IPS-20b (cell line): ENCODE measurements around the gene DYSF.

Experiments used
- H3K27ac ChIP-seq: one replicate; pipeline ENCODE4 v1.5.1; 2013; ENCODE audit warnings: low read length
- H3K27me3 ChIP-seq: 2 replicates; pipeline ENCODE4 v1.6.1; 2013; ENCODE audit warnings: mild to moderate bottlenecking, low read length, inconsistent platforms; ENCODE audit not compliant: insufficient read depth
- H3K36me3 ChIP-seq: 2 replicates; pipeline ENCODE4 v1.6.1; 2013; ENCODE audit warnings: low read depth, mild to moderate bottlenecking, inconsistent platforms, low read length, moderate library complexity; ENCODE audit not compliant: insufficient read depth
- H3K4me1 ChIP-seq: 2 replicates; pipeline ENCODE4 v1.6.1; 2013; ENCODE audit warnings: mild to moderate bottlenecking, control low read depth, inconsistent platforms, low read length, moderate library complexity; ENCODE audit not compliant: insufficient read depth
- H3K4me3 ChIP-seq: 2 replicates; pipeline ENCODE4 v1.5.1; 2013; ENCODE audit warnings: mild to moderate bottlenecking, low read length, inconsistent platforms
- H3K9ac ChIP-seq: 2 replicates; pipeline ENCODE4 v1.6.1; 2013; ENCODE audit warnings: low read depth, mild to moderate bottlenecking, inconsistent platforms, low read length, moderate library complexity
- H3K9me3 ChIP-seq: 2 replicates; pipeline ENCODE4 v1.6.1; 2013; ENCODE audit warnings: mild to moderate bottlenecking, low read depth, low read length, inconsistent platforms; ENCODE audit not compliant: insufficient read depth

The DYSF gene

DNA sequence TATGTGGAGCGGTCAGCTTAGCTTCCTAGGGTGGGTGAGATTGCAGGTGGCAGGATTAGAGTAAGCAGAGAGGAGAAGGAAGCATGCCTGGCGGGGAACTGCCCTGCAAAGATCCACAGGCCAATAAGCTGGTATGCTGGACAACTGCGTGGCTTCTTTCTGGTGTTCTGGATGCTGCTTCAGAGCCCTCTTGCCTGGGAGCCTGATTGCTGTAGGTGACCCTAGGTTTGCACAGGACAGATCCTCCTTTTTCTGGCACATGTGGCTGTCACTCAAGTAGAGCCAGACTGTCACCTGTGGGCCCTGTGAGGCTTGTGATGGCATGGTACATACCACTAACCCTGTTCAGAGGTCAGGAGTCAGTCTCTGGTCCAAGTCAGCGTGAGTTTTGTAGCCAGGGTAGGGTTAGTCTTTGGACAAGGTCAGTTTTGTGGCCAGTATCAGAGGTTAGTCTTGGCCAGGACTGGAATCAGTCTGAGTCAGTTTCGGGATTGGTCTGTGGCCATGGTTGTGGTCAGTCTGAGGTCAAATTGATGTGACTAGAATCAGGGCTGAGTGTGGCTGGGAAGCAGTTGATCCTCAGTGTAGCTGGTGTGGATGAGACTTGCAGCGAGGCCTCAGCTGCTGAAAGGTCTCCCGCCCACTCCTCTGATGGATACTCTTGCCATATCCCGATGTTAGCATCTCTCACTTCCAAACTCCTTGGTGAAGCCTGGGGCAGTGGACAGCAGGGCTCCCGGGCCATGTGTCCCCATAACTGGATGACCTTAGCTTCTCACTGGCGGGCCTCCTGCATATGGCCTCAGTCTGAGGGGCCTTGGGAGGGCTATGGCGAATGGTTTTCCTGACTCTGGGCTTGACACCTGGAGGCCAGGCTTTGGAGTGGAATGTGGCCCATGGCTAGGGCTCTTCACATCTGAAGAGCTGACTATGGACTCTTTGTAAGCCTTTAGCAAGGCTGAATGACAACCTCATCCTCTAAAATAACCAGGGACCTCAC lies 260.5 kb downstream of the DYSF start:
- Histone ChIP-seq H3K9me3 (no peaks in the 10 kb centered on the region), H3K4me3 (no peak overlapping the region), H3K27me3 (no peaks in the 10 kb centered on the region), H3K4me1 (no peaks in the 10 kb centered on the region), H3K9ac (no peak overlapping the region), H3K36me3 (no peaks in the 10 kb centered on the region), H3K27ac (no peak overlapping the region)

DNA sequence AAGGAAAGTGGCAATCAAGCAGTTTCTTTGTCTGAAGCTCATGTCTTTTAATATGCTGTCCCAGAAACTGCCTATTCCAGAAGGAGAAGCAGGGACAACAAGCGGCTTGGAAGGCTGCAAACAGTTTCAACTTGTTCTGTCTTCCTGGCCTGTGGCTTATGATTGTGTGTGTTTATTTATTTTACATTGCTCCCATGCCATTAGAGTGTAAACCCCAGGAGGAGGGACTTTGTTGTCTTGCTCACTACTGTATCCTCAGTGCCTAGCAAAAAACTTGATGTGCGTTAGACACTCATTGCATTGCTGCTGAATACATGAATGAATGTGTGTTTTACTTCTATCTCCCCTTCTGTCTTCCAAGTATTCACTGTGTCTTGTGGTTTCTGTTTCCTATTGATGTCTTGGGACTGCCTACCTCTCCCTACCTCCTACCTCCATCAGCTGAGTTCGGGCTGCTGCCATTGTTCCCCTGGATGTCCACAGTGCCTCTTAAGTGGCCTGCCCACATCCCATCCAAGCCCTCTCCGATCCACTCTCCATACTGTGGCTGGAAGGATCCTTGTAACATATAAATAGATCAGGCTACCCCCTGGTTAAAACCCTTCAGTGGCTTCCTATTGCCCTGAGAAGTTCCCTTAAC lies 261.4 kb downstream of the DYSF start:
- no peaks in the 10 kb centered on the region for H3K9me3 ChIP-seq
- no peaks in the 10 kb centered on the region for H3K27me3 ChIP-seq
- H3K4me1 ChIP-seq = no peaks in the 10 kb centered on the region
- no peak overlapping the region for H3K4me3 ChIP-seq
- H3K36me3 ChIP-seq = no peaks in the 10 kb centered on the region
- H3K9ac ChIP-seq = no peak overlapping the region
- no peak overlapping the region for H3K27ac ChIP-seq

DNA sequence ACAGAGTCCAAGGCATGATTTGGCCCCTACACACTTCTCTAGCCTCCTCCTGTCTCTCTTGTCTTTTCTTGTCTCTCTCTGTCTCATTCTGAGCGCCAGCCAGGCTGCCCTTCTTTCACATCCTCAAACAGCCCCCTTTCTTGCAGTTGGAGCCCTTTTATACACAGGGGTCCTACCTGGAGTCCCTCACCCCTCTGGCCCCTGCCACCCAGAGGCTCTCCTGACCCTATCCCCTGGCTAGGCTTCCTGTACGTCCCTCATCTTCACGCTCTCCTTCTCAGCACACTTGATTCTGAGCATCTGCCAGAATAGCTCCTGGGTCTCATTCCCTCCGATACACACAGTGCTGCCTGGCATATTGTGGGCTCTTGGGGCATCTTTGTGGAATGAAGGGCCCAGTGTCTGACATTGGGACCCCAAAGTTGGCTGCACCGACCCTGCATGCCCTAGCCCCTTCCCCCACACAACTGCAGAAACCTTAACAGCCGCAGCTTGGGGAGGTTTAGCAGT lies 261.9 kb downstream of the DYSF start:
- no peaks in the 10 kb centered on the region for H3K4me1 ChIP-seq
- no peak overlapping the region for H3K4me3 ChIP-seq
- H3K36me3 ChIP-seq = no peaks in the 10 kb centered on the region
- no peak overlapping the region for H3K9ac ChIP-seq
- no peak overlapping the region for H3K27ac ChIP-seq
- H3K27me3 ChIP-seq = no peaks in the 10 kb centered on the region
- H3K9me3 ChIP-seq = no peaks in the 10 kb centered on the region

DNA sequence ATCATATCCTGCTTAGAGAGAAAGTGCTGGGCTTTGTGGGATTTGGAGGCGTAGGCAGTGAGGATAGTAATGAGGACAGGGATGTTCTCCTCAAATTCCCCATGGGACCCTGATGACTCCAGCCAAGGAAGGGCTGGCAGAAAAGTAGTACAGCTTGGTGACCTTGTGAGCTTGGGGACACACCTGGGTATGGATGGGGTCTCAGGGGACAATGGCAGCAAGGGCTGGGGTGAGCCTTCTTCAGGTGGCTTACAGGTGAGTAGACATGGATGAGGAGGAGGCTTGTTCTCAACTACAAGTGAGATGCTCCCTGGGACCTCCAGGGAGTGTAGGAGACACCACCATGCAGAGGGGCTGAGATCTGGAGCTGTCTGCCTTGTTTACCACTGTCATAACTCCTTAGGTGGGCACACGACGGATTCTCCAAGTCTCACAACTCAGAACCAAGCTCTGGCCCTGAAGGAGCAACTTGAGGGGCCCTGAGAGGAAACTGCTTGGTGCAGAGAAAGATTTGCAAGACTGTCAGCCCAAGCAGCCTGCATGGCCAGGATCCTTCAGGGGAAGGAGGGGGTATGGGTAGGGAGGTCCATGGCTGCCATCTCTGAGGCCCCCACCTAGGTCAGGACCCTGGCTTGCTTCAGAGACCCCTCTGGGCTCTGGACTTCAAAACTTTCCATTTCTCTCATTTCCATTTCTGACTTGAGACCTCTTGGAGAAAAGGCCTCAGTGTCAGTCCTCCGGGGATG lies 262.8 kb downstream of the DYSF start:
- Histone ChIP-seq H3K9me3 (no peaks in the 10 kb centered on the region), H3K4me3 (no peak overlapping the region), H3K9ac (no peak overlapping the region), H3K27me3 (no peaks in the 10 kb centered on the region), H3K27ac (no peak overlapping the region), H3K4me1 (no peaks in the 10 kb centered on the region), H3K36me3 (no peaks in the 10 kb centered on the region)

DNA sequence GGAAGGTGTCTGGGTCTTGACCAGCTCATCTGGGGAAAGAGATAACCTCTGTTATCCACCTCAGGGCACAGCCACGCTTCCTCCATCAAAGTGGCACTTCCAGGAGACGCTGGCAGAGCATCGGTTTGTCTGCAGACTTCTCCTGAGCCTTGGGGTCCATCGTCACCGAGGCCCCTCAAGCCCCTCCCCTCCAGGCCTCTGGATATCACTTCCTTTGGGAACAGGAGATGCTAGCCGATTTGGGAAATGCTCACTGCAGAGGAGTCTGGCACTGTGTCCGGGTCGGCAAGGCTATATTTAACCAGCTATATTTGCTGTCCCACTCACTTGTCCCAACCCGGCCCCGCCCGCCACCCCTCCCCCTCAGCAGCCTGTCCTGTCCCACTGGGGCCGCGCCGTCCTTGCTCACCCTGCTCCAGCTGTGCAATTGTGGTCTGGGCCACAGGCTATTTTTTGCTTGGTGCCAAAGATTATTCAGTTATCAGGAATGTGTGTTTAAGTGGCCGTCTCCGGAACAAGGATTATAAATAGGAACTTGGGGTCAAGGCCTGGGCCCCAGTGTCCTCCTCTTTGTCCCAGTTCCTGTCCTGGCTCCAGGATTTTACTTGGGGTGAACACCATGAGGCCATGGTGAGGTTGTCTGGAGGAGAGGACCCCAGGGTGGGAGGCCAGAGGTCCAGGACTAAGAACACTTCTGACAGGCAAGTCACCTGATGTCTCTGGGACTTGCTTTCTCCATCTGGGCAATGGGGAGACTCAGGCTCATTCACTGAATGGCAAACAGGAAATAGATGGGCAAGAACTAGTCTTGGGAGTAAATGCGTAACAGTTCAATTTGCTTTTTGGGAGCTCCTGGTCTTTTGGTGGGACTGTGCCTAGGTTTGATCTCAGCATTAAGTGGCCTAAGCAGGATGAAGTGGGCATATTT lies 263.6 kb downstream of the DYSF start:
- no peak overlapping the region for H3K4me3 ChIP-seq
- no peaks in the 10 kb centered on the region for H3K9me3 ChIP-seq
- no peak overlapping the region for H3K27ac ChIP-seq
- no peak overlapping the region for H3K9ac ChIP-seq
- H3K27me3 ChIP-seq = no peaks in the 10 kb centered on the region
- H3K4me1 ChIP-seq = no peaks in the 10 kb centered on the region
- H3K36me3 ChIP-seq = no peaks in the 10 kb centered on the region

DNA sequence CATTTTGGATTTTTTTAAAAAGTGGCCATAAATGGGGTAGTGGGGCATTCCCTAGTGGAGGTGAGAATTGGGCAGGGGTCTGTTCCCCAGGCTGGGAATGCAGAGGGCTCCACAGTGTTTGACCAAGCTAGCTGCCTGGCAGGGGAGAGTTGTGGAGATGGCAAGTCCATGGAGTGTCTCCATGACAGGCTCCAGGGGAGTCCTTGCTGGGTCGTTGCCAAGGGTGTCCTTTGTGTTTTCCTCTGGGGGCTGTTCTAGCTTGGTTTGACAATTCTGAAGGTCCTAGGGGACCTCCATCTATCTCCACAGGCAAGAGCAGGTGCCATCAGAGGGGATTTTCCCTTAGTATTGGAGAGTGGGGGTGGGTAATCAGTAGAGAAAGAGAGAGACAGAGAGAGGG lies 265.3 kb downstream of the DYSF start:
- no peaks in the 10 kb centered on the region for H3K4me1 ChIP-seq
- H3K4me3 ChIP-seq = no peak overlapping the region
- no peaks in the 10 kb centered on the region for H3K27me3 ChIP-seq
- H3K9me3 ChIP-seq = no peaks in the 10 kb centered on the region; the same call in 1 of the 2 replicates
- no peaks in the 10 kb centered on the region for H3K36me3 ChIP-seq
- no peak overlapping the region for H3K27ac ChIP-seq
- H3K9ac ChIP-seq = no peak overlapping the region

DNA sequence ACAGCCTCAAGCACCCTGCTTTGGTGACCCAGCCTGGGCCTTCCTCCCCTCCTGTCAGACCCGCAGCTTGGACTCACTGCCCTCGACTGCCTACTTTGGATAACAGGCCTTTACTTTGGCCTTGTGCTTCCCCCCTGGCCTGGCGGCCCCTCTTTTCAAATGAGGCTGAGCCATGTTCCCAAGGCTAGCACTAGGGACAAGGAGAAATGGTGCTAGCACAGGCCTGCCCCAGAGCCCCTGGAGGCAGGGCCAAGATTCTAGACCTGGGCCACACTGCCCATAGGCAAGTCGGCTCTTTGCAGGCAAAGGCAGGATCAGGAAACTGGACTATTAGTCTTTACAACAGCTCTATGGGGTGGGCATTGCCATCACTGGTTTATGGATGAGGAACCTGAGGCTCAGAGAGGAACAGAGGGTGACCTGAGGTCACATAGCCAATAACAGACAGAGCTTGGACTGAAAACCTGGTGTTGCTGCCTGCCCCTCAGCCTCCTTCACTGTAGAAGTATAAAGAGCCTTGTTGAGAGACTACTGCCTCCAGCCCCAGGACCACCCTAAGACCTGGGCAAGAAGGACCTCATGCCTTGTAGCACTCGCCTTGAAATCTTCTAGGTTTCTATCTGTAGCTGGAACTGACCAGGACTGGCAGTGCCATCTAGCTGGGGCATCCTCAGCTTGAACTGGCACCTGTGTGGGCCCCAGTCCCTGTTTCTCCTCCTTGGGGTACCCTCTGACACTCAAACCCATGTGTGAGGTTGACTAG lies 266.3 kb downstream of the DYSF start:
- Histone ChIP-seq H3K9me3 (peaks cover under 1% of the 10 kb centered on the region; the same call in 1 of the 2 replicates), H3K9ac (no peak overlapping the region), H3K4me1 (no peaks in the 10 kb centered on the region), H3K27ac (no peak overlapping the region), H3K27me3 (no peaks in the 10 kb centered on the region), H3K4me3 (no peak overlapping the region), H3K36me3 (no peaks in the 10 kb centered on the region)

DNA sequence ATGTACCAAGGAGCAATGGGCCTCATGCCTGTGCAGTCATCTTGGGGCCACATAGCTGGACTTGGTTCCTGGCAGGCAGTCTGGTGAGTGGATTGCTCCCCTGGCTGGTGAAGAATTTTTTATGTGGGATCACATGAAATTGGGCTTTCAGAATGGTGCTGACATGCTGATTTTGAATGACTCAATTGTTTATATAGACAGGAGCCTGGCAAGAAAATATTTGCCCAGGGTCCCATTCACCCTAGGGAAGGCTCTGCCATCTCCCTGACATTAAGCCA lies 266.9 kb downstream of the DYSF start:
- Histone ChIP-seq H3K9ac (no peak overlapping the region), H3K4me1 (no peaks in the 10 kb centered on the region), H3K27me3 (no peaks in the 10 kb centered on the region), H3K9me3 (peaks cover 6% of the 10 kb centered on the region), H3K36me3 (no peaks in the 10 kb centered on the region), H3K27ac (no peak overlapping the region), H3K4me3 (no peak overlapping the region)

DNA sequence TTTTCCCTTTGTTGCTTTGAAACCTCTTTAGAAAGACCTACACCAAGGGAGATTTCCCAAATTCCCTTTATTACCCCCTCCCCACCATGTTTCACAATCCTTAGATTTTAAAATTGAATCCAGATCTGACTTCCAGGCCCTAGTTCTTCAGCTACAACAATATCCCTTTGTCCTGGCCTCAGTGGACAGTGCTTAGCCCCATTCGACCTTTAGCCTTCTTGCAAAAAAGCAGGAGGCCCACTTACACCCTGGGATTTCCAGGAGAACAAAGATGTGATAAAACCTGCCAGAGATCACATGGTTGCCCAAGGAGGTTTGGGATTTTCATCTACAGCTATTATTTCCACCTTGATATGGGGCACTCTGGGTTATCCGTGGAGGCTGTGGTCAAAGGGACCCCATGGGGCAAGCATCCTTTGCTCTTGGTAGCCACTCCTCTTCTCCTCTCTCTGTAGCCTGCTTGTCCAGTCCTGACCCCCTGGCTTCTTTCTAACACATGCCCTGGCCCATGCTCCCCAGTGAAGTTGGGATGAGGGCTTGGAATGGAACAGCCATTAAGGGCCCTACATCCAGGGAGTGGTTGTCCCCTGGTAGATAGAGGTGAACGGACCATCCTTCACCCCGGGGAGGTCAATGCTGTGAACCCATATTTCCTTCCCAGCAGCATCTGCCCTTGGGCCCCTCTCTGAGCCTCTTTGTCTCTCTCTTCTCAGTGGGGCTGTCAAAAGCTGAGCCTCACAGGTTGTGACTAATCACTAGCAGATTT lies 267.4 kb downstream of the DYSF start:
- no peaks in the 10 kb centered on the region for H3K4me1 ChIP-seq
- peaks cover 9% of the 10 kb centered on the region for H3K9me3 ChIP-seq
- H3K27me3 ChIP-seq = no peaks in the 10 kb centered on the region
- H3K9ac ChIP-seq = no peak overlapping the region
- H3K4me3 ChIP-seq = no peak overlapping the region
- no peaks in the 10 kb centered on the region for H3K36me3 ChIP-seq
- no peak overlapping the region for H3K27ac ChIP-seq

DNA sequence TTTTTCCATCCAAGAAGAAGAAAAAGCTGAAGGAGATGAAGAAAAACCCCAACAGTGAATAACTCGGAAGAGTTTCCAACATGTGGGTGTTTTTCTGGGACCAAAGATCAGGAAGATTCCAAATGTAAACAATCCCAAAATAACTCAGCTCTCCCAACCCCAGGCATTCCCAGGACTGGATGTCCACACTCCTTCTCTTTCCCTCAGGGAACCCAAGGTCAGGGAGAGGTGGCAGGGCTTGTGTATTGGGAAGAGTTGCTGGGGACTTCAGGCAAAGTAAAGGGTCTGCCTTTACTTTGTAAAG lies 268.0 kb downstream of the DYSF start:
- Histone ChIP-seq H3K36me3 (no peaks in the 10 kb centered on the region), H3K4me3 (no peak overlapping the region), H3K9ac (no peak overlapping the region), H3K27ac (no peak overlapping the region), H3K9me3 (peaks cover 9% of the 10 kb centered on the region), H3K27me3 (no peaks in the 10 kb centered on the region), H3K4me1 (no peaks in the 10 kb centered on the region)
